Loucy (cell line): ENCODE measurements around the gene KDM4F.

Source experiments
- H2AFZ ChIP-seq: fragments of 200-600 bp; sonication (generic); 2 replicates; pipeline ENCODE4 v1.6.0; 2016; ENCODE audit warnings: antibody characterized with exemption, mild to moderate bottlenecking, low read length, moderate library complexity
- H3F3A ChIP-seq: fragments of 200-600 bp; 2 replicates; pipeline ENCODE4 v1.6.0; 2016; ENCODE audit warnings: antibody characterized with exemption, low read depth, mild to moderate bottlenecking
- H3K27me3 ChIP-seq: fragments of 200-600 bp; sonication (generic); 2 replicates; pipeline ENCODE4 v1.6.1; 2014; ENCODE audit warnings: low read length, mild to moderate bottlenecking; ENCODE audit not compliant: insufficient read depth, poor library complexity, severe bottlenecking
- H3K36me3 ChIP-seq: fragments of 200-600 bp; sonication (generic); 2 replicates; pipeline ENCODE4 v1.6.1; 2016; ENCODE audit warnings: low read length; ENCODE audit not compliant: insufficient read depth
- H3K4me1 ChIP-seq: fragments of 200-600 bp; sonication (generic); 2 replicates; pipeline ENCODE4 v1.5.1; 2014; ENCODE audit warnings: low read length, mild to moderate bottlenecking; ENCODE audit not compliant: insufficient read depth, poor library complexity, severe bottlenecking
- H3K4me2 ChIP-seq: fragments of 200-600 bp; sonication (generic); 2 replicates; pipeline ENCODE4 v1.6.0; 2014; ENCODE audit warnings: antibody characterized with exemption, low read length, low read depth, mild to moderate bottlenecking; ENCODE audit not compliant: poor library complexity, severe bottlenecking
- H3K4me3 ChIP-seq: fragments of 200-600 bp; sonication (generic); 2 replicates; pipeline ENCODE4 v1.5.1; 2014; ENCODE audit warnings: low read length, mild to moderate bottlenecking, mixed read lengths; ENCODE audit not compliant: poor library complexity, severe bottlenecking
- H3K79me2 ChIP-seq: fragments of 200-600 bp; sonication (generic); 2 replicates; pipeline ENCODE4 v1.6.1; 2014; ENCODE audit warnings: low read length; ENCODE audit not compliant: insufficient read depth
- H3K9ac ChIP-seq: fragments of 200-600 bp; sonication (generic); 2 replicates; pipeline ENCODE4 v1.6.0; 2014; ENCODE audit warnings: mild to moderate bottlenecking, low read depth, low read length, moderate library complexity; ENCODE audit not compliant: poor library complexity, severe bottlenecking
- H3K9me2 ChIP-seq: fragments of 200-600 bp; sonication (generic); replicated peaks from 2 replicates; pipeline ENCODE4 v1.6.1; 2016; ENCODE audit warnings: low read depth, low read length, mixed read lengths
- H3K9me3 ChIP-seq: fragments of 200-600 bp; sonication (generic); 2 replicates; pipeline ENCODE4 v1.6.1; 2014; ENCODE audit warnings: mild to moderate bottlenecking, antibody characterized with exemption, low read length, low read depth; ENCODE audit not compliant: insufficient read depth
- H4K20me1 ChIP-seq: fragments of 200-600 bp; sonication (generic); 2 replicates; pipeline ENCODE4 v1.6.0; 2014; ENCODE audit warnings: antibody characterized with exemption, low read length, mild to moderate bottlenecking; ENCODE audit not compliant: insufficient read depth, poor library complexity, severe bottlenecking
- CTCF ChIP-seq: fragments of 200-600 bp; sonication (generic); conservative IDR thresholded peaks from 2 replicates; pipeline ENCODE4 v1.5.1; 2014; ENCODE audit warnings: mild to moderate bottlenecking, antibody characterized with exemption, low read length
- EZH2phosphoT487 ChIP-seq: fragments of 200-600 bp; IDR thresholded peaks from 2 replicates; pipeline ENCODE4 v1.6.1; 2018; ENCODE audit warnings: antibody characterized with exemption, mild to moderate bottlenecking, moderate library complexity, borderline replicate concordance

Gene KDM4F

DNA sequence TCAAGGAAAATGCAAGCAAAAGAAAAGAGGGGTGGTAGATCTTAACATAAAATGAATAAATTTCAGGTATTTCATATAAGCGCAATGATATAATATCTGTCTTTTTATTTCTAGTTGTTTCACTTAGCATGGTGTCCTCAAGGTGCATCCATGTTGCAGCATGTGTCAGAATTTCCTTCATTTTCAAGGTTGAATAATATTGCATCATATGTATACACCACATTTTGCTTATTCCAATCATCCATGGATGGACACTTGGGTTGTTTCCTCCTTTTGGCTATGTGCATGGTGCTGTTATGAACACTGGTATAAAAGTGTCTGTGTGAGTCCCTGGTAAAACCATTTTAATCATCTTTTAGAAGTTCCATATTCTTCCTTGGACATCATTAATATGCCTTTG, 7.0 kb upstream of the KDM4F start:
- Histone ChIP-seq H4K20me1 (no peaks in the 10 kb centered on the region), H3K36me3 (no peaks in the 10 kb centered on the region), H3K4me3 (no peak overlapping the region), H3K4me2 (no peak overlapping the region), H2AFZ (no peak overlapping the region), H3K9me2 (no peaks in the 10 kb centered on the region), H3K9ac (no peak overlapping the region), H3K27me3 (no peaks in the 10 kb centered on the region), H3K9me3 (no peaks in the 10 kb centered on the region), H3F3A (no peaks in the 10 kb centered on the region), H3K79me2 (no peaks in the 10 kb centered on the region), H3K4me1 (no peaks in the 10 kb centered on the region)
- TF ChIP-seq EZH2phosphoT487: no peak
- no peak for TF ChIP-seq CTCF

- Histone ChIP-seq H3K9me3 (no peaks in the 10 kb centered on the region), H3K4me1 (no peaks in the 10 kb centered on the region), H2AFZ (no peak overlapping the region), H3K79me2 (no peaks in the 10 kb centered on the region), H3K36me3 (no peaks in the 10 kb centered on the region), H3K4me2 (no peak overlapping the region), H3K9ac (no peak overlapping the region), H3F3A (no peaks in the 10 kb centered on the region), H3K9me2 (no peaks in the 10 kb centered on the region), H3K27me3 (no peaks in the 10 kb centered on the region), H4K20me1 (no peaks in the 10 kb centered on the region), H3K4me3 (no peak overlapping the region)
- TF ChIP-seq EZH2phosphoT487 (no peak), CTCF (no peak)
These were observed 6.3 kb upstream of the KDM4F start for GRCh38 chr11:95042906-95043305.

DNA sequence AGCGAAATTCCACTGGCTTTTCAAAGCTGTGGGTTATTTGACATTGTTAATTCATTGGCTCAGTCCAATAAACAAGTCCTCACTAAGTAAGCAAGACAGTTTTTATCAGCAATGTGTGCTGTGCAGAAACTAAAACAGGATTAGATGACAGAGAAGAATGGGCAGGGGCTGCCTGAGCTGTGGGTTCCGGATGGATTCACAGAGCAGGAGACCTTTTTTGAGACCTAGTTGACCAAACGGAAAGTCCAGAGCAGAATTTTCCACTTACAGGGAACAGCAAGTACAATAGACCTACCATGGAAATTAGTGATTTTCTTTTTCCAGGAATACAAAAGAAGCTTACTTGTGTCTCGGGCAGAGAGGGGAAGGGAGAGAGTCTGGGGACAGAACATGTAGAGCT, 5.2 kb upstream of the KDM4F start:
- Histone ChIP-seq H3K4me3 (no peak overlapping the region), H3K9me3 (no peaks in the 10 kb centered on the region), H2AFZ (no peak overlapping the region), H3K4me1 (no peaks in the 10 kb centered on the region), H3K4me2 (no peak overlapping the region), H3K79me2 (no peaks in the 10 kb centered on the region), H3K36me3 (no peaks in the 10 kb centered on the region), H4K20me1 (no peaks in the 10 kb centered on the region), H3F3A (no peaks in the 10 kb centered on the region), H3K27me3 (no peaks in the 10 kb centered on the region), H3K9me2 (no peaks in the 10 kb centered on the region), H3K9ac (no peak overlapping the region)
- TF ChIP-seq EZH2phosphoT487 (no peak), CTCF (no peak)
